HG02852 (cell line): ENCODE data around the gene DHRSX.
"Not testable (repeated sequence)": the region's sequence is repeated elsewhere in the genome, so short reads cannot be mapped to it uniquely, and the experiment has no call there.

Experiments used
- ATAC-seq: cut with Tn5 transposase; IDR thresholded peaks from one replicate; pipeline ENCODE4 v1.9.1; 2021; ENCODE audit warnings: mild to moderate bottlenecking, moderate library complexity; ENCODE audit not compliant: unreplicated experiment

Gene DHRSX

GRCh38 chrX:2230457-2230856 is 270.3 kb downstream of the DHRSX start:
- ATAC-seq: no peak

DNA sequence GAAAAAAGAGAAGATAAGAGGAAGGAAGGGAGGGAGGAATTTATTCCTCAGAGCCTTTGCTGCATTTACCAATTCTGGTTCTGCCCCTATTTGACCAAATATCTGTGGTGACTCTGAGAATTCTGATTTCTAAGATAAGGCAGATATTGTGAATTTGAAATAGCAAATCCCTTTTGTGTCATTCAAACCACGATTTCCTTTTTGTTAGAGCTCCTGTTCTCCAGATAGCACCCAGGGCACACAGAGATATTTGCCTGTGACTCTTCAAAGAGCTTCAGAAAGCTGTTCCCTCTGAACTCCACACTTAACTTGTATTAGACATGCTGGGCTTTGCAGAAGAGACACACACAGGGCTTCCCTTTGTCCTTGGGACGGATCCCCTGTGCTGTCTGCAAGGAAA is 272.2 kb downstream of the DHRSX start:
- no peak for ATAC-seq

GRCh38 chrX:2226906-2227656 is 273.7 kb downstream of the DHRSX start:
- no peak for ATAC-seq

DNA sequence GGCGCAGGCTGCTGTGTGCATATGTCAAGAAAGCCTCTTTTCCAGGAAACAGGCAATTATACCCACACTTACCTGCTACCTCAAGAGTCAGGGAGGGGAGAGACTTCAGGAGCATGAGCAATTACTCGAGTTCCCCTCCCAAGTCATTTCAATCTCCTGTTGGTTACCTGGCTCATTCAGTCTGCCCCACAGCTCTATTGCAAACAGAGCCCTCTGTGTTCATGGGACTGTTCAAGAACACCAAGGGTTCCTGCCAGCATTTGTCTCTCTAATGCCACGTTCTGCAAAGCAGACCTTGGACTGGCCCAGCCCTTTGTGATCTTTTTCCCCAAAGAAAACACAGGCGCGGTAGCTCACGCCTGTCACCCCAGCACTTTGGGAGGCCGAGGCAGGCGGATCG is 274.6 kb downstream of the DHRSX start:
- no peak for ATAC-seq

DNA sequence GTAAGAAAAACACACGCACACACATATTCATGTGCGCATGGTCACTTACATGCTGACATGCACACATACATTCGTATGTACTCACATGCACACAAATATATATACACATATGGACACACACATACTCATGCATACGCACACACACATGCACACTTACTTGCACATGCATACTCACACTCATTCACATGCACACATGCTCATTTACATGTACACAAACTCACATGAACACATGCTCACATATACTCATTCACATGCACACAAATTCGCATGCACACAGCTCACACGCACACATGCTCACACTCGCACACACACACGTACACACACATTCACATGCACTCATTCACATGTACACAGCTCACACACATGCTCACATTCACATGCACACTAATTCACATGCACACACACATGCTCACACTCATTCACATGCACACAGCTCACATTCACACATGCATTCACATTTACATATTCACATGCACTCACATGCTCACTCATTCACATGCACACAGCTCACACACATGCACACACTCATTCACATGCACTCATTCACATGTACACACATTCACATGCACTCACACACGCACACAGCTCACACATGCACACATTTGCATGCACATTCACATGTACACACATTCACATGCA is 276.1 kb downstream of the DHRSX start:
- ATAC-seq: no peak

DNA sequence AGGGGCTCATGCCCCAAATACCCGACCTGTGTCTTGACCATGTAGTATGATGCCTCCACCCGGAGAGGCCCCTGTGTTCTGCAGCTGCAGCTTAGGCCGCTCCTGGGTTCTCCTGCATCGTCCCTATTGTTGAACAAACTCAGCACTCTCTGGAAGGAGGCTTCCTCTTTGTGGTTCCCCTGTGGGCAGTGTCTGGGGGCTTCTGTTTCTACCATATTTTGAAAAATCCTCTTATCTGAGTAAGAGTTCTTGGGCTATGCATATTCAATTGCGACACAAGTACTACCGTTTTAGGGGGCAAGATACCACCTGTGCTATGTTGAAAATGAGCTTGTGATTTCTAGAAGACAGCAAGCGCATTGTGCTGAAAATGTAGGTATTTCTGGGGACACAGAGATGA is 276.6 kb downstream of the DHRSX start:
- ATAC-seq: no peak

- ATAC-seq: peak; percentile 83
Measured at GRCh38 chrX:2220829-2221567, 279.8 kb downstream of the DHRSX start.

- ATAC-seq: no peak
Measured at GRCh38 chrX:2220296-2220695, 280.5 kb downstream of the DHRSX start.

GRCh38 chrX:2214138-2214823 is 286.5 kb downstream of the DHRSX start:
- ATAC-seq: not testable (repeated sequence)

- ATAC-seq: not testable (repeated sequence)
Measured at GRCh38 chrX:2211667-2212066, 289.1 kb downstream of the DHRSX start.

GRCh38 chrX:2193273-2193592 is 307.5 kb downstream of the DHRSX start:
- no peak for ATAC-seq

GRCh38 chrX:2192584-2193272 is 308.0 kb downstream of the DHRSX start:
- ATAC-seq: no peak

DNA sequence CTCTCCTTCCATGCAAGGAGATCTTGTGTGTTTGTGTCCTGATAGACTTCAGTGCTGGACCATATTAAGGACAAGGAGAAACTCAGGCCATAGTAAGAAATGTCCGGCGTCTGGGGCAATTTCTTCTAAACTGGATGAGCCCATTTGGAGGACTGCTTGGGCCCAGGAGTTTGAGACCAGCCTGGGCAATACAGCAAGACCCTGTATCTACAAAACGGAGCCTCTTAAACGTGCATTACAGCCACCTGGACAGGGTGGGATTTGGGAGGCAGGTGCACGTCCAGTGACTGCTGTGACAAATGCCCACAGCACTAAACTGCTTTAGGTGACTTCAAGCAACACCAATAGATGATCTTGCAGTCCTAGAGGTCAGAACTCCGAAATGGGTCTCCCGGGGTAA is 311.9 kb downstream of the DHRSX start:
- no peak for ATAC-seq

DNA sequence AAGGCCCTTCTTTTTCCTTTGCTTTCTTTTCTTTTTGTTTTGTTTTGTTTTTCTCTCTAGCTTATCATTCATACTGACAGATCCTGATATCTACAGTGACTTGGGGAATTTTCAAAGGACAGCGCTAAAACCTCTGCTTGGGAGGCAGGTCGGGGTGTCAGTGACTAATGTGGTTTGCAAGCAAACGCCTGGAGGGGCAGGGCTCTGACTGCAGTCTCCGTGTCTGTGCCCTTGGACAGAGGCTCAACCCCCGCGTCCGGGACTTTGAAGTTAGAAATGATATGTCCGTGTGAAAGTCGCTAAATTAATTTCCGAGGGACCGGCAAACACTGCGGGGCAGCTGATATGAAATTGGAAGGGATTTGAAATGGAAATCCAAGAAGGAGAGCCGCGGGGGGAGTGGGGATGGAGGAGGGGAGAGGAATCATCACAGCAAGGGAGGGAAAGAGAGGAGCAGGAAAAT is 312.4 kb downstream of the DHRSX start:
- ATAC-seq: no peak

- ATAC-seq: no peak
Measured at GRCh38 chrX:2187352-2188115, 313.2 kb downstream of the DHRSX start.

DNA sequence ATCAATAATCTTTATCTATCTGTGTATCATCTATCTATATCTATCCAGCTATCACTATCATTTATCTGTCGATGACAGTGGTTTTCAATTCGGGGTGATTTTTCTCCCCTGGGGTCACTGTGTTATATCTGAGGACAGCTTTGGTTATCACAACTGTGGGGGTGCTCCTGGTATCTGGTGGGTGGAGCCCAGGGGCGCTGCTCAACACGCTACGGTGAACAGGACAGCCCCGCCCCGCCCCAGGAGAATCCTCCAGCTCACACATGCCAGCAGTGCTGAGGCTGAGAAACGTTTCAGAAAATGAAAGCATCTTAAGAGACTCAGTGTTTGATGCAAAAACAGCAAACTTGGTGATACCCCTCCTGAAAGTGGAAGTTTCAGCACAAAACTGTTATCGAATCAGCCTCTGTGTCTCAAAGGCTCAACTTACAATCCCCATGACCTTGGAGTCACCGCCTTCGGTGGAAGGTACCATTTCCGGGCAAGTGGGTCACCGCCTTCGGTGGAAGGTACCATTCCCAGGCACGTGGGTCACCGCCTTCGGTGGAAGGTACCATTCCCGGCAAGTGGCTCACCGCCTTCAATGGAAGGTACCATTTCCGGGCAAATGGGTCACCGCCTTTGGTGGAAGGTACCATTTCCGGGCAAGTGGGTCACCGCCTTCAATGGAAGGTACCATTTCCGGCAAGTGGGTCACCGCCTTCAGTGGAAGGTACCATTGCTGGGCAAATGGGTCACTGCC is 315.3 kb downstream of the DHRSX start:
- ATAC-seq: no peak

GRCh38 chrX:2184089-2184488 is 316.7 kb downstream of the DHRSX start:
- no peak for ATAC-seq

GRCh38 chrX:2183193-2183725 is 317.5 kb downstream of the DHRSX start:
- ATAC-seq: no peak

- no peak for ATAC-seq
Measured at GRCh38 chrX:2177541-2177940, 323.2 kb downstream of the DHRSX start.
